ENCODE data around the gene SLC6A18.
"Not testable (repeated sequence)": the region's sequence is repeated elsewhere in the genome, so short reads cannot be mapped to it uniquely, and the experiment has no call there.

DNA sequence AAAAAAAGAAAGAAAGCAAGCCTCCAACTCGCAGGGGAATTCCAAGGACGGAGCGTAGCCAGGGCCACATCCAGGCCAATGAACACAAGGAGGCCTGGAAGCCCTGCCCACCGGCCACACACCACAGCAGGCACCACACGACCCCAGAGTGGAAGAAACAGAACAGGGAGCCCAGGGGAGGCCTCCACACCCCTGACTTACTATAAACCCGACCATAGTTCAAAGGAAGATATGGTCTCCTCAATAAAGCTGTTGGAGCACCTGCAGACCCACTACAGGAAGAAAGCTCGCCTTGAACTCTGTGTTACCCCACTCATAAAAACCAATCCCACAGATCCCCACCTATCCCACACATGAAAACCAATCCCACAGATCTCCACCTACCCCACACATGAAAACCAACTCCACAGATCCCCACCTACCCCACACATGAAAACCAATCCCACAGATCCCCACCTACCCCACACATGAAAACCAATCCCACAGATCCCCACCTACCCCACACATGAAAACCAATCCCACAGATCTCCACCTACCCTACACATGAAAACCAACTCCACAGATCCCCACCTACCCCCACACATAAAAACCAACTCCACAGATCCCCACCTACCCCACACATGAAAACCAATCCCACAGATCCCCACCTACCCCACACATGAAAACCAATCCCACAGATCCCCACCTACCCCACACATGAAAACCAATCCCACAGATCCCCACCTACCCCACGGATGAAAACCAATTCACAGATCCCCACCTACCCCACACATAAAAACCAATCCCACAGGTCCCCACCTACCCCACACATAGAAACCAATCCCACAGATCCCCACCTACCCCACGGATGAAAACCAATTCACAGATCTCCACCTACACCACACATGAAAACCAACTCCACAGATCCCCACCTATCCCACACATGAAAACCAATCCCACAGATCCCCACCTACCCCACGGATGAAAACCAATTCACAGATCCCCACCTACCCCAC, 50.5 kb downstream of the SLC6A18 start:
- not testable (repeated sequence) for TF ChIP-seq CTCF, POLR2A (IDR thresholded peaks at IDR 0.05)

Data from thyroid gland (tissue), 4 donors.